Measurements from ENCODE around the gene NUPR1. TPM values are rescaled to one million over a fixed set of nuclear protein-coding genes. Genes with fewer than 3 reads are reported as not detected.

Gene NUPR1
- total and polyA plus RNA-seq, 2 of the 13 experiments (the other 11 are each of a cell fraction or from before 2014, with no cell fraction given), result 18.0 to 25.6 TPM

- 94% methylated on average over 4 of the region's 5 CpGs for WGBS (ENCODE audit: low lambda C conversion rate)
- ATAC-seq (no peak), DNase-seq (ENCODE audit: low spot score) (no peak), FAIRE-seq (no peak)
- CTCF ChIA-PET (ENCODE audit: low intra/inter-chr PET ratio, low total read pairs), result no interaction called here
- no peak overlapping the region for H3K4me2 ChIP-seq (ENCODE audit: low read depth, low read length)
- POLR2A ChIA-PET, result interaction anchor here (1.3 kb wide), 1 partner anchor 53 kb away, joined by 3 read pairs; the partner anchor contains the start of gene NUPR1
- H3K4me1 ChIP-seq (ENCODE audit: insufficient read depth, low read length), result peaks cover 8% of the 10 kb centered on the region; the same call in 1 of the 2 replicates
- H3K9me3 ChIP-seq (ENCODE audit: low read length), result no peaks in the 10 kb centered on the region
- no peak overlapping the region for H2AFZ ChIP-seq (ENCODE audit: low read length)
- no peak overlapping the region for H3K9ac ChIP-seq (ENCODE audit: insufficient read depth, low read depth, low read length)
- H3K27ac ChIP-seq (ENCODE audit: extremely low read length, insufficient read depth, low read length), result no peak overlapping the region
- H4K20me1 ChIP-seq (ENCODE audit: insufficient read depth, low read length), result no peaks in the 10 kb centered on the region
- BruUV-seq (replicated peaks), result no TSS peak
- peaks cover 9 to 22% of the 10 kb centered on the region in 2 experiments for H3K36me3 ChIP-seq (replicated peaks in 1 of 2; ENCODE audit: control insufficient read depth in 1 of 2, insufficient read depth in 2 of 2, low read length in 2 of 2)
- H3K27me3 ChIP-seq (ENCODE audit: control insufficient read depth in 1 of 2, insufficient read depth in 2 of 2, low read length in 2 of 2), result no peaks in the 10 kb centered on the region; a peak in 1 of 5 replicates
- intact Hi-C loops (cut with micrococcal nuclease; ENCODE audit: unreplicated experiment), result no loop called here
- H3K79me2 ChIP-seq (ENCODE audit: insufficient read depth, low read length), result no peaks in the 10 kb centered on the region
- in situ Hi-C loops (cut with HindIII; ENCODE audit: extremely low pct_ligation_motif_present, low pct_unique_long_range_greater_than_20kb), result no loop called here
- H3K4me3 ChIP-seq (replicated peaks in 1 of 3; ENCODE audit: insufficient read depth in 1 of 3, low read depth in 2 of 3, low read length in 3 of 3), result no peak overlapping the region
- TF ChIP-seq RELA (CRISPR knock-in tag; IDR thresholded peaks at IDR 0.05) (no peak), ADNP (CRISPR knock-in tag; IDR thresholded peaks at IDR 0.05) (no peak), SRY (CRISPR knock-in tag; IDR thresholded peaks at IDR 0.05) (no peak), DMAP1 (CRISPR knock-in tag; IDR thresholded peaks at IDR 0.05) (no peak), ETV6 (CRISPR knock-in tag; conservative IDR thresholded peaks at IDR 0.05) (no peak), RAD21 (CRISPR knock-in tag; IDR thresholded peaks at IDR 0.05) (no peak), RCOR2 (CRISPR knock-in tag; IDR thresholded peaks at IDR 0.05) (no peak), ZBTB4 (CRISPR knock-in tag; IDR thresholded peaks at IDR 0.05; ENCODE audit: borderline replicate concordance) (no peak), RFXAP (CRISPR knock-in tag; IDR thresholded peaks at IDR 0.05; ENCODE audit: borderline replicate concordance) (no peak), THAP8 (CRISPR knock-in tag; IDR thresholded peaks at IDR 0.05; ENCODE audit: borderline replicate concordance) (no peak), ZNF746 (CRISPR knock-in tag; IDR thresholded peaks at IDR 0.05) (no peak), HNRNPL (IDR thresholded peaks at IDR 0.05; ENCODE audit: low read depth, low read length) (no peak), ZNF564 (CRISPR knock-in tag; IDR thresholded peaks at IDR 0.05) (no peak), ZNF24 (IDR thresholded peaks at IDR 0.05) (no peak), ZKSCAN1 (IDR thresholded peaks at IDR 0.05; ENCODE audit: low read length) (no peak)
- TF ChIP-seq, protein P1, sequence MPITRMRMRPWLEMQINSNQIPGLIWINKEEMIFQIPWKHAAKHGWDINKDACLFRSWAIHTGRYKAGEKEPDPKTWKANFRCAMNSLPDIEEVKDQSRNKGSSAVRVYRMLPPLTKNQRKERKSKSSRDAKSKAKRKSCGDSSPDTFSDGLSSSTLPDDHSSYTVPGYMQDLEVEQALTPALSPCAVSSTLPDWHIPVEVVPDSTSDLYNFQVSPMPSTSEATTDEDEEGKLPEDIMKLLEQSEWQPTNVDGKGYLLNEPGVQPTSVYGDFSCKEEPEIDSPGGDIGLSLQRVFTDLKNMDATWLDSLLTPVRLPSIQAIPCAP (CRISPR knock-in tag; IDR thresholded peaks at IDR 0.05; ENCODE audit: low read depth), result no peak
- TF ChIP-seq, protein P2, sequence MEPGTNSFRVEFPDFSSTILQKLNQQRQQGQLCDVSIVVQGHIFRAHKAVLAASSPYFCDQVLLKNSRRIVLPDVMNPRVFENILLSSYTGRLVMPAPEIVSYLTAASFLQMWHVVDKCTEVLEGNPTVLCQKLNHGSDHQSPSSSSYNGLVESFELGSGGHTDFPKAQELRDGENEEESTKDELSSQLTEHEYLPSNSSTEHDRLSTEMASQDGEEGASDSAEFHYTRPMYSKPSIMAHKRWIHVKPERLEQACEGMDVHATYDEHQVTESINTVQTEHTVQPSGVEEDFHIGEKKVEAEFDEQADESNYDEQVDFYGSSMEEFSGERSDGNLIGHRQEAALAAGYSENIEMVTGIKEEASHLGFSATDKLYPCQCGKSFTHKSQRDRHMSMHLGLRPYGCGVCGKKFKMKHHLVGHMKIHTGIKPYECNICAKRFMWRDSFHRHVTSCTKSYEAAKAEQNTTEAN (CRISPR knock-in tag; conservative IDR thresholded peaks at IDR 0.05), result no peak
- TF ChIP-seq, protein P3, sequence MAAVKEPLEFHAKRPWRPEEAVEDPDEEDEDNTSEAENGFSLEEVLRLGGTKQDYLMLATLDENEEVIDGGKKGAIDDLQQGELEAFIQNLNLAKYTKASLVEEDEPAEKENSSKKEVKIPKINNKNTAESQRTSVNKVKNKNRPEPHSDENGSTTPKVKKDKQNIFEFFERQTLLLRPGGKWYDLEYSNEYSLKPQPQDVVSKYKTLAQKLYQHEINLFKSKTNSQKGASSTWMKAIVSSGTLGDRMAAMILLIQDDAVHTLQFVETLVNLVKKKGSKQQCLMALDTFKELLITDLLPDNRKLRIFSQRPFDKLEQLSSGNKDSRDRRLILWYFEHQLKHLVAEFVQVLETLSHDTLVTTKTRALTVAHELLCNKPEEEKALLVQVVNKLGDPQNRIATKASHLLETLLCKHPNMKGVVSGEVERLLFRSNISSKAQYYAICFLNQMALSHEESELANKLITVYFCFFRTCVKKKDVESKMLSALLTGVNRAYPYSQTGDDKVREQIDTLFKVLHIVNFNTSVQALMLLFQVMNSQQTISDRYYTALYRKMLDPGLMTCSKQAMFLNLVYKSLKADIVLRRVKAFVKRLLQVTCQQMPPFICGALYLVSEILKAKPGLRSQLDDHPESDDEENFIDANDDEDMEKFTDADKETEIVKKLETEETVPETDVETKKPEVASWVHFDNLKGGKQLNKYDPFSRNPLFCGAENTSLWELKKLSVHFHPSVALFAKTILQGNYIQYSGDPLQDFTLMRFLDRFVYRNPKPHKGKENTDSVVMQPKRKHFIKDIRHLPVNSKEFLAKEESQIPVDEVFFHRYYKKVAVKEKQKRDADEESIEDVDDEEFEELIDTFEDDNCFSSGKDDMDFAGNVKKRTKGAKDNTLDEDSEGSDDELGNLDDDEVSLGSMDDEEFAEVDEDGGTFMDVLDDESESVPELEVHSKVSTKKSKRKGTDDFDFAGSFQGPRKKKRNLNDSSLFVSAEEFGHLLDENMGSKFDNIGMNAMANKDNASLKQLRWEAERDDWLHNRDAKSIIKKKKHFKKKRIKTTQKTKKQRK (IDR thresholded peaks at IDR 0.05; ENCODE audit: low read length), result no peak
Observed at GRCh38 chr16:28486266-28486665, 52.5 kb downstream of the NUPR1 start.
